GM19324 (cell line): Measurements from ENCODE around the gene IFNE.

Experiments
- ATAC-seq: cut with Tn5 transposase; IDR thresholded peaks from one replicate; pipeline ENCODE4 v1.9.1; 2021; ENCODE audit warnings: mild to moderate bottlenecking, moderate library complexity; ENCODE audit not compliant: unreplicated experiment, low FRiP score

The IFNE gene

GRCh38 chr9:21482213-21482612 is at the start of gene IFNE:
Gene IFNE, minus strand, starts transcription at chr9:21482313. Its CDS starts 619 bp downstream, at chr9:21481694.
- no peak for ATAC-seq

- ATAC-seq, result no peak
Measured at GRCh38 chr9:21528123-21528808, 46.2 kb upstream of the IFNE start.

- peak; percentile 85 for ATAC-seq
Measured at GRCh38 chr9:21527579-21527978, 45.5 kb upstream of the IFNE start.

GRCh38 chr9:21525174-21525573 is 43.1 kb upstream of the IFNE start:
- no peak for ATAC-seq

GRCh38 chr9:21524099-21524830 is 42.2 kb upstream of the IFNE start:
- ATAC-seq, result no peak

GRCh38 chr9:21523021-21524014 is 41.2 kb upstream of the IFNE start:
- ATAC-seq, result no peak

GRCh38 chr9:21522348-21522747 is 40.2 kb upstream of the IFNE start:
- ATAC-seq, result no peak

- no peak for ATAC-seq
Measured at GRCh38 chr9:21521448-21521847, 39.3 kb upstream of the IFNE start.

GRCh38 chr9:21520501-21521228 is 38.6 kb upstream of the IFNE start:
- no peak for ATAC-seq

- no peak for ATAC-seq
Measured at GRCh38 chr9:21519855-21520434, 37.8 kb upstream of the IFNE start.

GRCh38 chr9:21516796-21517195 is 34.7 kb upstream of the IFNE start:
- no peak for ATAC-seq

- no peak for ATAC-seq
Measured at GRCh38 chr9:21513431-21513830, 31.3 kb upstream of the IFNE start.

- ATAC-seq, result no peak
Measured at GRCh38 chr9:21510806-21511205, 28.7 kb upstream of the IFNE start.

GRCh38 chr9:21507483-21507790 is 25.3 kb upstream of the IFNE start:
- no peak for ATAC-seq

GRCh38 chr9:21506626-21507482 is 24.7 kb upstream of the IFNE start:
- no peak for ATAC-seq

- no peak for ATAC-seq
Measured at GRCh38 chr9:21505425-21506179, 23.5 kb upstream of the IFNE start.

- ATAC-seq, result no peak
Measured at GRCh38 chr9:21504894-21505293, 22.8 kb upstream of the IFNE start.

GRCh38 chr9:21504113-21504512 is 22.0 kb upstream of the IFNE start:
- no peak for ATAC-seq
